HepG2 (cell line): ENCODE measurements around the gene ARHGAP32. TPM values are rescaled to one million over a fixed set of nuclear protein-coding genes. Genes with fewer than 3 reads are reported as not detected.

ENCODE experiments used
- AKAP8 ChIP-seq: sonication (generic); formaldehyde crosslinking; IDR thresholded peaks from 2 replicates; pipeline ENCODE4 v1.5.1; 2020; ENCODE audit warnings: mild to moderate bottlenecking, missing genetic modification reagents
- MLX ChIP-seq: IDR thresholded peaks from 2 replicates; pipeline ENCODE4 v1.6.1; 2016
- polyA plus RNA-seq, 8 experiments: library from polyadenylated mRNA; depleted of rRNA in 3 of 8; stranded (reverse) in 7 of 8; unstranded in 1 of 8; fragments of >200 nt; fragmentation: Illumina TruSeq in 4 of 8; extraction: Trizol in 4 of 8; gene quantifications; 2 replicates each; pipeline versions ENCODE4 v1.2.1 to v1.2.3, GENCODE V29; 2011 to 2016; ENCODE audit warnings: low read depth in 4 of 8, missing spikeins in 1 of 8, mixed read lengths in 1 of 8; ENCODE audit not compliant: insufficient read depth in 1 of 8
- total RNA-seq, 5 experiments: library from RNA; depleted of rRNA; stranded (reverse); fragments of >200 nt; fragmentation: Illumina TruSeq; extraction: Trizol; gene quantifications; 2 replicates each; pipeline ENCODE4 v1.2.3, GENCODE V29; 2016; ENCODE audit warnings: low read depth in 1 of 5
- TF ChIP-seq, protein P1 (sequence below): sonication (generic); formaldehyde crosslinking; IDR thresholded peaks from 2 replicates; pipeline ENCODE4 v1.9.0; 2021; ENCODE audit warnings: missing genetic modification reagents, mild to moderate bottlenecking, borderline replicate concordance
- TF ChIP-seq, protein P2 (sequence below): sonication (generic); formaldehyde crosslinking; IDR thresholded peaks from 2 replicates; pipeline ENCODE4 v1.8.0; 2022; ENCODE audit warnings: missing genetic modification reagents, low read depth, mild to moderate bottlenecking, borderline replicate concordance
- TF ChIP-seq, protein P3 (sequence below): IDR thresholded peaks from 2 replicates; pipeline ENCODE4 v1.6.1; 2016; ENCODE audit warnings: low read depth, missing genetic modification reagents, missing compliant biosample characterization

The ARHGAP32 gene
- total and polyA plus RNA-seq, 2 of the 13 experiments (the other 11 are each of a cell fraction or from before 2014, with no cell fraction given), result 6.3 to 8.2 TPM

DNA sequence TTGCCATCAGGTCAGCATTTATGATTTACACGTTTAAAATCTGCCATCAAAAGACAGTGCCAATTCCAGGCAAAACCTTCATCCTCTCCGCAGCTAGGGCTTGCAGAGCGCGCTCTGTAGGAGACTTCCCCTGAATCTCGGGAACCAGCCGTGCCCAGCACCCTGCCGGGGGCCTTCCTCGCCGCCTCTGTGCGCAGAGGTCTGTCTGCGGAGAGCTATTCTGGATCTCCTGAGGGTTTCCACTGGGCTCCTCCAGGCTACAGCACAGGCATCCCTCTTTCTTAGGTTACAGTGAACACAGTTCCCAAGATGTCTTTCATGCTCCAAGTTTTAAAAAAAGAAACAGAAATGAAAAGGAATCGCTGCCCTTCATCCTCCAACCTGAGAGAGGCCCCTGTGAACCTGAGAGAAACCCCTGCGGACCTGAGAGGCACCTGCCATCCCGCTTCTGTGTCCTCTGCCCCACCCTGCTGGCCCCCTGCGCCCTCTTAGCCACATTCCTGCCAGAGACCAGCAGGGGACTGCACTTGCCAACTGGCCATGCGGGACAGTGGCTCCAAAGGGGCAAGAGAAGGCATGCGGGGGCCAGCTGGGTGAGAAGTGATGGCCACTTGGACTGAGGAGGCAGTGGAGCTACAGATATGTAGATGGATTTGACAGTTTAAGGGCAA lies 265.6 kb downstream of the ARHGAP32 start (continued):
- TF ChIP-seq, protein P1, sequence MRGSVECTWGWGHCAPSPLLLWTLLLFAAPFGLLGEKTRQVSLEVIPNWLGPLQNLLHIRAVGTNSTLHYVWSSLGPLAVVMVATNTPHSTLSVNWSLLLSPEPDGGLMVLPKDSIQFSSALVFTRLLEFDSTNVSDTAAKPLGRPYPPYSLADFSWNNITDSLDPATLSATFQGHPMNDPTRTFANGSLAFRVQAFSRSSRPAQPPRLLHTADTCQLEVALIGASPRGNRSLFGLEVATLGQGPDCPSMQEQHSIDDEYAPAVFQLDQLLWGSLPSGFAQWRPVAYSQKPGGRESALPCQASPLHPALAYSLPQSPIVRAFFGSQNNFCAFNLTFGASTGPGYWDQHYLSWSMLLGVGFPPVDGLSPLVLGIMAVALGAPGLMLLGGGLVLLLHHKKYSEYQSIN (CRISPR knock-in tag), result no peak
- no peak for TF ChIP-seq MLX (CRISPR knock-in tag)
- TF ChIP-seq AKAP8 (CRISPR knock-in tag), result no peak
- TF ChIP-seq, protein P2, sequence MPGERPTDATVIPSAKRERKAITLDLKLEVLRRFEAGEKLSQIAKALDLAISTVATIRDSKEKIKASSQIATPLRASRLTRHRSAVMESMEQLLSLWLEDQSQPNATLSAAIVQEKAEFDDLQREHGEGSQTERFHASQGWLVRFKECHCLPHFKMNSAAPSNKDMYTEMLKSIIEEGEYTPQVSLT (CRISPR knock-in tag), result no peak
- TF ChIP-seq, protein P3, sequence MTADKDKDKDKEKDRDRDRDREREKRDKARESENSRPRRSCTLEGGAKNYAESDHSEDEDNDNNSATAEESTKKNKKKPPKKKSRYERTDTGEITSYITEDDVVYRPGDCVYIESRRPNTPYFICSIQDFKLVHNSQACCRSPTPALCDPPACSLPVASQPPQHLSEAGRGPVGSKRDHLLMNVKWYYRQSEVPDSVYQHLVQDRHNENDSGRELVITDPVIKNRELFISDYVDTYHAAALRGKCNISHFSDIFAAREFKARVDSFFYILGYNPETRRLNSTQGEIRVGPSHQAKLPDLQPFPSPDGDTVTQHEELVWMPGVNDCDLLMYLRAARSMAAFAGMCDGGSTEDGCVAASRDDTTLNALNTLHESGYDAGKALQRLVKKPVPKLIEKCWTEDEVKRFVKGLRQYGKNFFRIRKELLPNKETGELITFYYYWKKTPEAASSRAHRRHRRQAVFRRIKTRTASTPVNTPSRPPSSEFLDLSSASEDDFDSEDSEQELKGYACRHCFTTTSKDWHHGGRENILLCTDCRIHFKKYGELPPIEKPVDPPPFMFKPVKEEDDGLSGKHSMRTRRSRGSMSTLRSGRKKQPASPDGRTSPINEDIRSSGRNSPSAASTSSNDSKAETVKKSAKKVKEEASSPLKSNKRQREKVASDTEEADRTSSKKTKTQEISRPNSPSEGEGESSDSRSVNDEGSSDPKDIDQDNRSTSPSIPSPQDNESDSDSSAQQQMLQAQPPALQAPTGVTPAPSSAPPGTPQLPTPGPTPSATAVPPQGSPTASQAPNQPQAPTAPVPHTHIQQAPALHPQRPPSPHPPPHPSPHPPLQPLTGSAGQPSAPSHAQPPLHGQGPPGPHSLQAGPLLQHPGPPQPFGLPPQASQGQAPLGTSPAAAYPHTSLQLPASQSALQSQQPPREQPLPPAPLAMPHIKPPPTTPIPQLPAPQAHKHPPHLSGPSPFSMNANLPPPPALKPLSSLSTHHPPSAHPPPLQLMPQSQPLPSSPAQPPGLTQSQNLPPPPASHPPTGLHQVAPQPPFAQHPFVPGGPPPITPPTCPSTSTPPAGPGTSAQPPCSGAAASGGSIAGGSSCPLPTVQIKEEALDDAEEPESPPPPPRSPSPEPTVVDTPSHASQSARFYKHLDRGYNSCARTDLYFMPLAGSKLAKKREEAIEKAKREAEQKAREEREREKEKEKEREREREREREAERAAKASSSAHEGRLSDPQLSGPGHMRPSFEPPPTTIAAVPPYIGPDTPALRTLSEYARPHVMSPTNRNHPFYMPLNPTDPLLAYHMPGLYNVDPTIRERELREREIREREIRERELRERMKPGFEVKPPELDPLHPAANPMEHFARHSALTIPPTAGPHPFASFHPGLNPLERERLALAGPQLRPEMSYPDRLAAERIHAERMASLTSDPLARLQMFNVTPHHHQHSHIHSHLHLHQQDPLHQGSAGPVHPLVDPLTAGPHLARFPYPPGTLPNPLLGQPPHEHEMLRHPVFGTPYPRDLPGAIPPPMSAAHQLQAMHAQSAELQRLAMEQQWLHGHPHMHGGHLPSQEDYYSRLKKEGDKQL (CRISPR knock-in tag), result no peak
